ENCODE data around the gene JAK1.

- no peak for TF ChIP-seq POLR2A (IDR thresholded peaks at IDR 0.05)
- no peak for TF ChIP-seq POLR2AphosphoS5 (IDR thresholded peaks at IDR 0.05)
Measured at GRCh38 chr1:64995316-64995715, 29.0 kb upstream of the JAK1 start.

Measured in breast epithelium (tissue), 3 donors.